HG03571 (cell line): ENCODE data around the gene GATD1.

Source experiments
- ATAC-seq: cut with Tn5 transposase; IDR thresholded peaks from one replicate; pipeline ENCODE4 v1.9.1; 2021; ENCODE audit not compliant: unreplicated experiment

The GATD1 gene

DNA sequence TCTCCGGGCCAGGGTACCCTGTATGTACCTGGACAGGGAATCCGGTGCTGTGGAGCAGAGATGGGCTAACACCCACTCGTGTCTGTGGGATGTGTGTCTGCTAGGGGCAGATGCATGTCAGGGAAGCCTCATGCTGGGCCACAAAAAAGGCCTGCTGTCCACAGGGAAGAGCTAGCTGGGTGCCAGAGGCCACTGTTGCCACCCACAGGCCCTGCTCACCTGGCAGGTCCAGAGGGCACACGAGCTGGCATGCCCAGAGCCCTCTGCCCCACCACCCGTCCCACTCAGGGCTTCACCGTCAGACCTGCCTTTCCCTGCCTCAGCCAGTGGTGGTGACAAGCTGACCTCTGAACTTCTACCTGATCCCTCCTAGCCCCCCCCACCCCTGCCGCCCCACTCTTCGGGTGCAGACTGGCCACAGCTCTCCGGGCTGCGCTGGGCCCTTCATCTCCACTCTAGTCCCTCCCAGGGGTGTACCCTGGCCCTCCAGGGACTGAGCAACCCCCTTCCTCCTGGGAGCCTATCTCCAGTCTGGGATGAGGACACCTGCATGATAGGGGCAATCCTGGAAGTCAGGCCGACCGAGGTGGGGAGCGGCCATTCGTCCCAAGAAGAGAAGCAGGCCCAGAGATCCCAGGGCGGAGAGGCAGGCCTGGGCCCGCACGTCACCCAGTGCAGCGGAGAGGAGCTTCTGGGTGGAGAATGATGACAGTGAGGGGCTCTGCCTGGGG is 19.4 kb upstream of the GATD1 start:
- ATAC-seq = no peak

DNA sequence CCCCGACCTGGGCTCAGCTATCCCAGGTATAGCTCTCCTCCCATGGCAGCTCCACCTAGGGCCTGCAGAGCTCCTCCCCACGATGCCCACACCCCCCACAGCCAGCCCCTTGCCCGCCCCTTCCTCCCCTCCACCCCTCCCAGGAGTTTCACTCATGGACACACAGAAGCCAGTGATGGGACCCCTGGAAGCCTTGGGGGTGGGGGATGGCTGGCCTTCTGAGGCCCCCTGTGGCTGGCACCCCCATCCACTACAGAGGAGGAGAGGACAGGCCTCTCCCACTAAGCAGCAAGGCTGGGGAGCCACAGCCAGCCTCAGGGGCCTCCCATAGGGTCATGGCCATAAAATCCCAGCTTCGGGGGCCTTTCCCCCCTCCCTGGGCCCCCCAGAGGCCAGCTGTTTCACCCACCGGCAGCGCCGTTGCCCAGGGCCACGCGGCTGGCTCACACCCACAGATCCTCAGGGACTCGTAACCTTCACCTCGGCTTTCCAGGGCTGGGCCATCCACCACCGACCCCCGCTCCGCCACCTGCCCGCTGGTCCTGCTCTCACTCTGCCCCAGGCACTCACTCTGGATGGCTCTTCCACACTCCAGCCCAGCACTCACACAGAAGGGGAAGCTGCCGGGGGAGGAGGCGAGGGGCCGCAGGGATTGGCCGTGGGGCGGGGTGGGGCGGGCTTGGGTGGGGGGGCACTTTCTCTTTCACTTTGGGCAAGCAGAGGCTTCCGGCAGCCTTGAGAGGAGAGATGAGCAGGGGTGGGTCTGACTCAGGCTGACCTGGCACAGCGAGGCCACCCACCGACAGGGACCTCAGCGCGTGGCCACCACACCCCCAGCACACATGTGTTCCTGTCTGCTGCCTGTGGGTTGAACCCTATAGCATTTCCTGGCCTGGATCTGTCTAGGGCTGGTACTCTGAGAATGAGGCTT is 18.6 kb upstream of the GATD1 start:
- ATAC-seq = no peak

DNA sequence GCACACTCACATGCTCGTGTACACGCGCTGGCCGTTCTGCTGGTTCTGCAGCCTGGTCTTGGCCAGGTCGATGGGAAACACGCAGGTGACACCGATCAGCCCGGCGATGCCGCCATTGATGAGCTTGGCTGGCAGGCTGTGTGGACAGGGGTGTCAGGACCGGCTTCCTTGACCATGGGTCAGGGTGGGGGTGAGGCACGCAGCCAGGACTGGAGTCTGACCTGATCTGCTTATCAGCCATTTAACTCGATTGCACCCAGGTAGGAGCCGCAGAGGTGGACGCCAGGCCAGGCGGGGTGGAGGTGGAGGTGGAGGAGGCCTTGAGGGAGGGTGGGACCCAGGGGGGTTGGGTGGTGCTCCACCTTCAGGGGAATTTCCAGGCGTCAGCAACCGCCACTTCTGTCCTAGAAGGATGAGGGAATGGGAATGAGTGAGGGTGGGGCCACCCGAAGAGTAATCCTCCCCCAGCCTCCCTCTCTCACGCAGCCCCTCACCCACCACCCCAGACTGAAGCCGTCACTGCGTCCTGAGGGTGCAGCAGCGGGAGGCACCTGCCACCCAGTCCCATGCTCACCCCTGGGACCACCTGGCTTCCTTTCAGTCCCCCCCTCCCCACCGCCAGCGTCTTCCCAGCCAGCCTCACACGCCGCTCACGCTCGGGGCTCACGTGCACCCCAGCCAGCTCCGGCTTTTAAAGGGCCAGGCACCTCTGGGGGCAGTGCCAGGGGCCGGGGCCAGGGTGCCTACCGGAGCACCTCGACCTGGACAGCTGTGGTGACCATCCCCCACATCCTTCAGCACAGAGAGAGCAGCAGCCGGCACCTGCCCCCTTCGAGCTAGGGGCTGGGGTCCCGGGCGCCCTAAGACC is 17.7 kb upstream of the GATD1 start:
- no peak for ATAC-seq

DNA sequence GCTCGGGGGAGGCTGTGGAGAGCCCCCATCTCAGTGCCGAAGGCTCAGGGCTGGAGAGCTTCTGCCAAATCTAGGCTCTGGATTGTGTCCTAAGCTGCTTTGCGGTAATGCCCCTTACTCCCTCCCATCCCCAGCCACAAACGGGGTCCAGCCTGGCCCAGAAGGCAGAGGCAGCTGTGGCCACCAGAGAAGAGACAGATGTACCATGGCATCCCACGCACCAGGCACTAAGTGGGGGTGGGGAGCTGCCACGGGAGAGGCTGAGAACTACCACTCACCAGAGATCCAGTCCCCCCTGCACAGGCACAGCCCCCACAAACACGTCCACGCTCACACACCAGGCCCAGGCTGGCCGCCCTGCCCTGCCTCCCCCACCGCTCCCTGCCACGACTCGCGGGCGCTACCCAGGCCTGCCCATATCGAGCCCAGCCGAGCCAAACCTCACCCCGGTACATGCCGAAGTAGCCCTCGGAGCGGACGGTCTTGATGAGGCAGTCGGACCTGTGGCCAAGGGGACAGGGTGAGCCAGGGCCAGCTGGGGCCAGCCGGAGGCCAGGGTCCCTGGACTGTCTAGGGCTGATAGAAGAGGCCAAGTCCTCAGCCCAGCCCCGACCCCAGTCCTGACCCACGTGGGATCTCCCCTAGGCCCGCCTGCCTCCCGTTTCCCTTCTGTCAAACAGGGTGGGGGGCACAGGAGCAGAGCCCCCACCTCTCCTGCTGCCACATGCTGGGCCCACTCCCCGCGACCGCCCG is 16.9 kb upstream of the GATD1 start:
- ATAC-seq = no peak

DNA sequence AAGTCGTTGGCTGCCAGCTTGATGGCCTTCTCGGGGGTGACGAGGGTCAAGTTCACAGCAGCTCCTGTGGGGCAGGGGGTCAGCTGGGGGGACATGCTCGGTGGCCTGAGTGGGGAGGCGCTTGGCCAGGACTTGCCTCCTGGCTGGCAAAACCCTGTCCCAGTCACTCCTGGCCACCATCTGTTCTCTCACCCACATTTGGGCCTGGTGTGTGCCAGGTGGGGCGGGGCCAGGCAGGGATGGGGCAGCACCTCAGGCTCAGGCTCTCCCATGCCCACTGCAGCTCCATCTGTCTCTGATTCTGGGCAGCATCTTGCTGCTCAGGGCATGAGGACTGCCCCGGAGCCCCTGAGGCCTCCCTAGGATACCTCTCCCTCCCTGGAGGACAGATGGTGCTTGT is 16.3 kb upstream of the GATD1 start:
- no peak for ATAC-seq

DNA sequence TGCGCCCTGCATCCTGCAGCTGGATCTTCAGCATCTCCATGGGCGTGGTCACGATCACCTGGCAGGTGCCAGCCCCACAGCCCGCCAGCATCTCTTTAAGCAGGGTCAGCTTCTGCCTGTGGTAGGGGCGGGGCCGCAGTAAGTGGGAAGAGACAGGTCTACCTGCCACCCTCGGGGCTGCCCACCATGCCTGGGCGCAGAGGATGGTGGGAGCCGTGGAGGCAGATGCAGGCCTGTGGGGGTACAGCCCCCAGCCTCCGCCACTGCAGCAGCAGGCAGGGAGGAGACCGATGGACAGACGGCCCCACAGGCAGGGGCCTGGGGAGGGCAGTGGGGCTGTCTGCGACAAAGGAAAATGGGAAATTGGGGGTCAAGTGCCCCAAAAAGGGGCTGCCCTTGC is 15.6 kb upstream of the GATD1 start:
- ATAC-seq = no peak

DNA sequence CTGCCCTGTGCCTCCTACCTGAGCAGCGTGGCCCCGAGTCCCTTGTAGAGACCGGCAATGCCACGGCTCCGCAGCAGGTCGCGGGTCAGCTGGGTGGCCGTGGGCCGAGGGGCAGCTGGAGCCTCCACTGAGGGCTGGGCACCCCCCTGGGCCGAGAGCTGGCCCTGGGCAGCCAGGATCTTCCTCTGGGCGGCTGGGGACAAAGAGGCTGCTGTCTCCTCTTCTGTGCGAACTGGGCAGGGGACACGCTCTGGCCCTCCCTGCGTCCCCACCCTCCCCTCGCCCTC is 15.2 kb upstream of the GATD1 start:
- ATAC-seq = no peak

DNA sequence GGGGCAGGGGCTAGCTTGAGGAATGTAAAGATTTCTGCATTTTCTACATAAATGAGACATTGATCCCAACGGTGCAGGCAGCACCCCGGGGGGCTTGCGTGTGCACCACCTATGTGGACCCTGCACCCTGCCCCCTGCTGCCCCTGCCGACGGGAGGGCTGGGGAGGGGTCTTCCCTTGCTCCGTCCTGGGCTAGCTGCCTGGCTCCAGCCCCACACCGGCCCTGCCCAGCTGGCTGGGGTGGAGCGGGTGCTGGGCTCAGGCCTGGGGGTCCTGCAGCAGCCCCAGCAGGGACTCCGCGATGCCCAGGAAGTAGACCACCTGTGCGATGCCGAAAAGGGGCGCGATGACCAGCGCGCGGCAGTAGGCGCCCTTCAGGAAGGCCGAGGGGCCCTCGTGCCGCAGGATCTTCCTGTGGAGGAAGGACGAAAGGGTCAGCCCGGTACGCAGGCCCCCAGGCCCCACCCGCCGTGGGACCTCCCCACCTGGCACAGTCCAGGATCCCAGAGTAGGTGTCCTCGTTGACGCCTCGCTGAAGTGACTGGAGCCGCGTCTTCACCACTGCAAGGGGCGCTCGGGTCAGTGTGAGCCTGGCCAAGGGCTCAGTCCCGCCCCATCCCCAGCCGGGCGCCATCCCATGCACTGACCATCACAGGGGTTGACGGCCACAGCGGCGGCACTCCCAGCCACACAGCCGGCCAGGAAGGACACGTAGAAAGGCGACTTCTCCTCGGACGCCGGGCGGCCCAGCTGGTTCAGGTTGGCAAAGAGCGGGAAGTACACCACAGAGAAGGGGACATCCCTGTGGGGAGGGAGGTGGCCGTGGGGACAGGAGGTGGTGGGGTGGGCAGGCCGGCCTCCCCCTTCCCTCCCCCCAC is 14.6 kb upstream of the GATD1 start:
- no peak for ATAC-seq

DNA sequence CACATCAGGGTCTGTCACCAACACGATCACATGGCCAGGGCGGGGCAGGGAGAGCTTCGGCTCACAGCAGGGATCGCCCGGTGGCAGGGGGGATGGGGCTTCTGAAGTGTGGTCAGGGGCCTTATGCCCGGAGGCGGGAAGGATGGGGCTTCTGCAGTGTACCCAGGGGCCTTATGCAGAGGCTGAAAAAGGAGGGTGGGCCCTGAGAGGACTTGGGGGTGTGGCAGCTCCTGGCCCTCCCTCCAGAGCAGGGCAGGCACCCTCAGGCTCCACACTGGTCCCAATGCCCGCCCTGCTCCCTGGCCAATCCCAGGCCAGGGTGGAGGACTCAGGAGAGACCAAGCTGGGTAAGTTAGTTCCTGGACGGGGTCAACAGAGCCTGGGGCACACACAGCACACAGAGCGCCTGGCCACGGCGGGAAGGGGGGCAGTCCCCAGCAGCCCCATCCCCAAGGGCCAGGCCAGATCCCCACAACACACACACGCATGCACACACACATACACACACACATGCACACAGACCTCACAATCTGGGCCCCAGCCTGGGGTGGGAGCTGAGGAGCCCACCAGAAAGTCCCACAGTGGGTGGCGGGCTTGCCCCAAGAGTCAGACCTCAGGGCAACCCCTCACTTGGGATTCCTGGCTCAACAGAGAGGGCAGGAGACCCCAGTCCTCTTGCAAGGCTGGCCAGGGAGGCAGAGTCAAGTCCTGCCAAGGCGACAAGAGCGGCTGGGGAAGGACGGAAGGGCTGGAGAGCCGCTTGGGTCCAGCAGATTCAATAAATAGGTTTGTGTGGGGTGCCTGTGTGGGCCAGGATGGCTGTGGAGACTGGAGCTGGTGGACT is 13.7 kb upstream of the GATD1 start:
- no peak for ATAC-seq

DNA sequence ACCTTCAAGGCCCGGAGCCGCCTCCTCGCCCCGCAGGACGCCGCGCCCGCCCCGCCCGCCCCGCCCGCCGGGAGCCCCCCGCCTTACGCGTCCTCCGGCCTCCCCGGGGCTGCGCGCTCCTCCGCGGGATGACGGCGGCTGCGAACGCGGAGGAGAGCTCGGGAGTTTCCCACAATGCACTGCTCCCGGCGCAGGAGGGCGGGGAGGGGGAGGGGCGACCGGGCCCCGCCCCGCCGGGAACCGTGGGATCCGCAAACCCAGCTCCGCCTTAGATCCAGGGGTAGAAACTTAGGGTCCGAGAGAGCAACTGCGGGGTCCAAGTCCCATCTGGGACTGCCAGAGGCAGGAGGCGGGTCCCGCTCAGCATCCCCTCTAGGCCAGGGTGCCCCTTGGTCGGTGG is 12.7 kb upstream of the GATD1 start, which contains the start of gene CEND1:
CEND1 (minus strand) TSS at position 148 of the 400 bp plus-strand sequence. CDS start 1,514 bp downstream, outside the sequence.
- ATAC-seq = no peak

DNA sequence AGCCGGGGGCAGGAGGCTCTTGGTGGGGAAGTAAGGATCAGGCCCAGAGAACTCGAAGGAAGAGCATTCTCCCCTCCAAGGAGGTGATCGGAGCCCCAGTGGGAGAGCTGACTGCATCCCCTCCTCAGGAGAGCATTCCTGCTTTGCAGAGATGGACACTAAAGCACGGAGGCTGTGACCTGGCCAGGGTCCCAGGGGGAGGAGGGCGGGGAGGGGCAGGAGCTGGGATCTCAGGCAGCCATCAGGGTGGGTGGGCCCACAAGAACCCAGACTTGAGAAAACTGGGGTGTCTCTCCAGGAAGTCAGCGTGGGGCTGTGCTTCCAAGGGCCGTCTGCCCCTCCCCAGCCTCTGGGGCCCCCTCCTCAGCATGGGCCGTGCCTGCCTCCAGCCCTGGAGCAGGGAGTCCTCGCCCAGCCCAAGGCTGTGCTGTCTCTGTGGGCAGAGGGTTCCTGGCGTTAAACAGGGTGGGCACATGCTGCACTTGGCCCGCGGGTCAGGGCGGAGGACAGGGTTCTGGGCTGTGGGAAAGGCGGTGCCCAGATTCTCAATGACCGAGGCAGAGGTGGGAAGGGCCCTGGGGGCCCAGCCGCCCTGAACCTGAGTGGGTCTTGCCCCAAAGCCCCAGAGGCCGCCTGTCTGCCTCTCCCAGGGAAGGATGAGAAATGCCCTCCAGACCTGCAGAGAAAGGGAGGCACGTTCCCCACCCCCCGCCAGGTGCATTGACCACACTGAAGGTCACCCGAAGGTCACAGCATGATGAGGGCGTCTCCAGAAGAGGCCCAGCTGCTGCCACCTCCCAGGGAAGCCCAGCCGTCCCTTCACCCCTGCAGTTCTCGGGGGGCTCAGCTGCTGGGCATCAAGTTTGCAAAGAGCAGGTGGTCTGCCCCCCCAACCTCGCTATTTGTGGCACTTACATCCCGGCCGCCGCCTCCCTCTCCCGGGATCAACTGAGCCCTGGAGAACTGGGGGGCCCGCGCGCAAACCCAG is 12.0 kb upstream of the GATD1 start:
- ATAC-seq = no peak

DNA sequence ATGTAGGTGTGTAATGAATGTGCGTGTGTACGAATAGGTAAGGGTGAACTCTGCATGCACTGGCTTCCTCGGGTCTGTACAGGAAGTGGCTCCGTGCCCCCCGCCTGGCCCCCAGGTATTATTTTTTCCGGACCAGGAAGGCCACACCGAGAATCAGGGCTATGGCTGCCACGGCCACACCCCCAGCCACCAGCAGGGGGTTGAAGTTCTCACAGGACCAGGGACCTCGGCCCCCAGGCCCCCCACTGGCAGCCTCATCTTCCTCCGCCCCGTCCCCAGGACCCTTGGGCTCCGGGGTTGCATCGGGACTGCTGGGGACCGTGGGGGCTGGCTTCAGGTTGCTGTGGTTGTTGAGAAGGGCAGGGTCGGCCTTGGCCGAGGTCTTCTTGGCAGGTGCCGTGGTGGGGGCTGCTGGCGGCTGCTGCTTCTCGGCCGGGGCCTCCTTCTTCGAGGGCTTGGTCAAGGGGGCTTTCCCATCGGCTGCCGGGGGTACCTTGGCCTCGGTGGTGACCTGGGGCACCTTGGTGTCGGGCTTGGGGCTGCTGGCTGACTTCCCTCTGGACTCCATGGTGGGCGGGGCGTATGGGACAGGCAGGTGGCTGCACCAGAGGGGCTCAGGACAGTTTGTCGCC is 10.8 kb upstream of the GATD1 start:
- ATAC-seq = no peak

DNA sequence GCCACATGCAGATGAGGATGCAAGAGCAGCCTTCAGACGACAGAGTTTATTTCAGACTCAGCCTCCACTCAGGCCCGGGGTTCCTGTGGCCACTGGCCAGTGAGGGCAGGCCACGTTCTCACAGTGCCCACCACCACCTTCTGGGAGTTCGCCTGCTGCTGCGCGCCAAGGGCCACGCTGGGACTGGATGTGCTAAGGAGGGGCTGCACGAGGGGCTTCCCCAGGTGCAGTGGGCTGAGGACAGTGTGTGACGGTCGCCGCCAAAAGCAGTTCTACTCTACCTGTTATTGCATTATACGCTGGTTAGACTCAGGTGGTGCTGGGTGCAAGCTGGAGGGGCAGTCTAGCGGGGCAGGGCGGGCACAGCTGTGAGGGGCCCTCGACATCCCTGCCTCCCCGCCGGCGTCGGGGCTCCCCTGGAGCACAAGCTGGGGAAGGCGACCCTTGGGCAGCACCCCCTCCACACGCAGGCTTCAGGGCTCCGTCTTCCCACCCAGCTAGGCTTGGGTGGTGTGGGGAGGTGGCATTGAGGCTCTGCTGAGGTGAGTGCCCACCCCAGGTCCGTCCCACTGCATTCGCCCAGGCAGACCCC is 9.9 kb upstream of the GATD1 start:
- no peak for ATAC-seq

DNA sequence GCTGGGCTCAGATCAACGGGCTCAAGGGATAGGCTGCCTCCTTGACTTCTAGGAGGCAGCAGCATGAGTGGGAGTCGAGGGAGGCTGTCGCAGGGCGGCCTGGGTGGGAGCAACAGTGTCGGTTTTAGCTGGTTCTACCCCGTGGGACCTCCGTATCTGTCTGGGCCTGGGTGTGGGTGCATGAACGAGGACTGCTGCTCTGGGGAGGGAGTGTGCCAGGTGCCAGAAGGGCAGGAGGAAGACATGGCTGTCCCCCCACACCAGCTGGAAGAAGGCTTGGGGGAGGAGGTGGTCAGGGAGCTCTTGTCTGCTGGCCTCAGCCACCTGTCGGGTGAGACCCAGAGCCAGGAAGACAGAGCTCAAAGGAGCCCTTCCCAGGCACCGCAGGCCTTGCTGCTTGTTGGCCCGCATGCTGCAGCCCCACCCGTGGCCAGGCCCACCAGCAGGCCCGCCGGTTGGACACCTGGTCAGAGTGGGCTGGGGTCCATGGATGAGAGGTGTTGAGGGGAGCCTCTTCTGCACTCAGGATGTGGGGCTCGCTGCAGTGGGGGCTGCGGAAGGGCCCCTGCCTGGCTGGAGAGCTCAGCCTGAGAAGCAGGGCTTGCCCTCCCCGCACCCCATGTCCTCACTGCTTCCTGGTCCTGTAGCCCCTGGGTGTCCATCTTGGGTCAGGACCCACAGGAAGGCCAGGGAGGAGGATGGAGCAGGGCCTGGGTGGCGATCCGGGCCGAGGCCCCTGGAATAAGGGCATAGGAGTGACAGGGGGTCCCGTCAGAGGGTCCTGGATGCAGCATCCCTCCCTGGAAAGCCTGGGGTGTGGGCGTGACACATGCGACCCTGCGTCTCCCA is 9.2 kb upstream of the GATD1 start:
- no peak for ATAC-seq

DNA sequence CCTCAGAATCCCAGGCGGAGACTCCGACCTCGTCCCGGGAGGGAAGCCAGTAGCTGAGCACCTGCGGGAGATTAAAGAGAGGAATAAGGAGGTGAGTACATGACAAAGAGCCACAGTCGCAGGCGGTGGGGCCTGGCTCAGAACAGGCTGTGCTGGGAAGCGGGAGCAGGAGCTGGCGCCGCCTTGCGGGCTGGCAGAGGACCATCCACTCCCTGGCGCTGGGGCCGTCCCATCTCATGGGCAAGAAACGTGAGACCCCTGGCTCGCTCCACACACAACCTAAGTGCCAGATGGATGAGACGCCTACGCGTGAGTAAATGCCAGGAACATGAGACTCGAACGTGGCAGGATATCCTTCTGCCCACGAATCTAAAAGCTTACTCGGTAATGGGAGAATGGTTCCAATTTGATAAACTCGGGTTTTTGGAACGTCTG is 6.3 kb upstream of the GATD1 start:
- no peak for ATAC-seq
